OCI-LY7 (cell line): ENCODE data around the gene UBA6.
"Not testable (repeated sequence)": the region's sequence is repeated elsewhere in the genome, so short reads cannot be mapped to it uniquely, and the experiment has no call there.

ENCODE experiments used
- EZH2phosphoT487 ChIP-seq: fragments of 200-600 bp; sonication (generic); IDR thresholded peaks from 2 replicates; pipeline ENCODE4 v1.6.1; 2018; ENCODE audit warnings: low read depth, borderline replicate concordance, mild to moderate bottlenecking, mixed run types, antibody characterized with exemption, low read length, moderate library complexity, mixed read lengths
- TF ChIP-seq, protein P1 (sequence below): fragments of 200-600 bp; sonication (generic); conservative IDR thresholded peaks from 2 replicates; pipeline ENCODE4 v1.5.1; 2014; ENCODE audit warnings: mild to moderate bottlenecking, antibody characterized with exemption, low read length, moderate library complexity, mixed read lengths

- TF ChIP-seq, protein P1, sequence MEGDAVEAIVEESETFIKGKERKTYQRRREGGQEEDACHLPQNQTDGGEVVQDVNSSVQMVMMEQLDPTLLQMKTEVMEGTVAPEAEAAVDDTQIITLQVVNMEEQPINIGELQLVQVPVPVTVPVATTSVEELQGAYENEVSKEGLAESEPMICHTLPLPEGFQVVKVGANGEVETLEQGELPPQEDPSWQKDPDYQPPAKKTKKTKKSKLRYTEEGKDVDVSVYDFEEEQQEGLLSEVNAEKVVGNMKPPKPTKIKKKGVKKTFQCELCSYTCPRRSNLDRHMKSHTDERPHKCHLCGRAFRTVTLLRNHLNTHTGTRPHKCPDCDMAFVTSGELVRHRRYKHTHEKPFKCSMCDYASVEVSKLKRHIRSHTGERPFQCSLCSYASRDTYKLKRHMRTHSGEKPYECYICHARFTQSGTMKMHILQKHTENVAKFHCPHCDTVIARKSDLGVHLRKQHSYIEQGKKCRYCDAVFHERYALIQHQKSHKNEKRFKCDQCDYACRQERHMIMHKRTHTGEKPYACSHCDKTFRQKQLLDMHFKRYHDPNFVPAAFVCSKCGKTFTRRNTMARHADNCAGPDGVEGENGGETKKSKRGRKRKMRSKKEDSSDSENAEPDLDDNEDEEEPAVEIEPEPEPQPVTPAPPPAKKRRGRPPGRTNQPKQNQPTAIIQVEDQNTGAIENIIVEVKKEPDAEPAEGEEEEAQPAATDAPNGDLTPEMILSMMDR = not testable (repeated sequence)
- not testable (repeated sequence) for TF ChIP-seq EZH2phosphoT487
Observed at GRCh38 chr4:67730511-67730910, 29.6 kb upstream of the UBA6 start.
